DMS153 (cell line): Measurements from ENCODE around the gene NOD2.

ENCODE experiments used
- DNase-seq: peaks from one replicate; lab custom pipeline; 2025; lab: John Stamatoyannopoulos, UW

NOD2 gene

DNA sequence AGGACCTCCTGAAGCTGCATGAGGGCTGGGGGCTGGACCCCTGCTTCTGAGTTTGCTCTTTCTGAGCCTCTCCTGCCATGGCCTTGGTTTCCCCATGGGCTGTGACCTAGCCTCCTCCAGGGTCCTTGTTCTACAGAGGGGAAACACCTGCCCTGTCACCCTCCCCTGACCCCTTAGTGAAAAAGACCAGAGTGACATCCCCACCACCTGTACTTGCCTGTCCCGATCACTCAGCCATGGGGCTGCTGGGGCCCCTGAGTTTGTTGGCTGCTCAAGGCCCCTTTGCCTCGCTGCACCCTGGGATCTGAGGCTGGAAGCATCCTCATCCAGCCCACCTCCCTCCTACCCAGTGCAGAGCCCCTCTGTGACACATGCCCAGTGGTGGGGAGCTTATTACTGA lies 800 bp downstream of the NOD2 start:
- DNase-seq, result no peak

DNA sequence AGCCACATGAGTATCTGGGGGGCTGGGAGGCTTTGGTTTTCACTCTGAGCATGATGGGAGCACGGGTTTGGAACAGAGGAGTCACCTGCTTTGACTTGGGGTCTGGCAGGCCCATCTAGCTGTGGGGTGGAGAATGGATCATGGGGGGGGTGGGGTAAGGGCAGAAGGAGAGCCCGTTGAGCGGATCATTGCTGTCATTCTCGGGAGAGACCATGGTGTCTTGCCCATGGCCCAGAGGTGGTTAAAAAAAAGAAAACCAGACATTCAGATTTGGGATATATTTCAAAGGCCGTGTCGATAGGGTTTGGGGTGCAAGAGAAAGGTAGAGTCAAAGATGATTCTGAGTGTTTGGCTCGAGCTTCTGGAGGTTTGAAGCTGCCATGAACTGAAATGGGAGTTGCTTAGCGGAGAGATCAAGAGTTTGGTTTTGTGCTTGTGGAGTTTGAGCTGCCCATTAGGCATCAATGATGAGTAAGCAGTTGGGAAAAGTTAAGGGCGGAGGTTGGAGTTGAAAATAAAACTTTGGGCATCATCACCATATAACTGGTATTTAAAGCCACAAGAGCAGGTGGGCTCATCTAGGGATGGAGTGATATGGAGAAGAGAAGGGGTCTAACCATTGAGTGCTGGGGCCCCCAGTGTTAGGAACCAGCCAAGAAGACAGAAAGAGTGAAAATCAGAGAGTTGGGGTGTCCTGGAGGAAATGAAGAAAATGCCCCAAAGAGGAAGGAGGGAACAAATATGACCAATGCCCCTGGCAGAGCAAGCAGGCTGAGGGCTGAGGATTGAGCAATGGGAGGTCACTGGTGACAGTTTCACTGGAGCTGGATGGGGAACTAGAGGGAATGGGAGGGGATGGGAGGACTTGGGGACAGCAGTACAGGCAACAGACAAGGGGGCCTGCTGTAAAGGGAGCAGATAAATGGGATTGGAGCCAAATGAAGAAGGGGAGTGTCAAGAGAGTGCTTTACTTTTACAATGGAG lies 1.9 kb downstream of the NOD2 start:
- no peak for DNase-seq

DNA sequence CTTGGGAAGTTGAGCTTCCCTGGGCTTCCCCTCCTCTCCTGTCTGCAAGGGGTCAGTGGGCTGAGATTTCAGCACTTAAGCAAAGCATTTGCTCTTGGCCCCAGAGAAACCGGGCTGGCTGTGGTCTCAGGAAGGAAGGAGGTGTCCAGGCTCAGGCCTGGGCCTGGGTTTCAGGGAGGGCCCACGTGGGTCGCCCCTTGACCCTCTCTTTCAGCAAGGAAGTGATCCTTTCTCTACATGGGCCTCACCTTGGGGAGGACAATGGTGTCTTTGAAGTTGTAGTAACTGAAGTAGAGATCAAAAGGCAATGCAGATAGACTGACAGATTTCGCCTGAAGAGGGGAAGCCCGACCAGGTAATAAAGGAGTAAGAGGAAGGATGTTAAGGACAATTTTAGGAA lies 2.7 kb downstream of the NOD2 start:
- DNase-seq, result no peak

DNA sequence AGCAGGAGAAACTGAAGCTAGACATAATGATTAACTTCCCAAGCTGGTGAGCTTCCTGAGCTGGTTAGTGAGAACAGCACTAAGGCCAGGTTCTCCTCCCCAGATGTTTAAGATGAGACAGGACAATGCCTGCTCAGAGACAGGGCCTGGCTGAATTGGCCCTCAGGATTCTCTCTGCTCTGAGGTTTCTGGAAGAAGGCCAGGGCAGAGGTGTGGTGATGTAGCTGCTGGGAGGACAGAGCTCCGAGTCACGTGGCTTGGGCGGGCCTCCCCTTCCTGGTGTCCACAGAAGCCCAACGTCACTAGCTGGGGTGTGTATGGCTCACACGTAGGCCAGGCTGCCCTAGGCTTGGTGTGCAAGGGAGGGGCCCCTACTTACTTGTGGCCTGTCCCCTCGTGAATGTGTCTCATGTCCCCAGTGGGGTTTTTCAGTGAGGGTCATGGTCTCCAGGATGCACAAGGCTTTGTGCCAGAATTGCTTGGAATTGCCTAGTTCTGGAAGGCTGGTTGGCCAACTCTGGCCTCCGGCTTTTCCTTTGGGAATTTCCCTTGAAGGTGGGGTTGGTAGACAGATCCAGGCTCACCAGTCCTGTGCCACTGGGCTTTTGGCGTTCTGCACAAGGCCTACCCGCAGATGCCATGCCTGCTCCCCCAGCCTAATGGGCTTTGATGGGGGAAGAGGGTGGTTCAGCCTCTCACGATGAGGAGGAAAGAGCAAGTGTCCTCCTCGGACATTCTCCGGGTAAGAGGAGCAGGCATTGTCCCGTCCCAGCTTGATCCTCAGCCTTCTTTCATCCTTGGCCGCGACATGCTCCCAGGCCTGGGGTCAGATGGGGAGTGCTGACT lies 3.4 kb downstream of the NOD2 start:
- no peak for DNase-seq

DNA sequence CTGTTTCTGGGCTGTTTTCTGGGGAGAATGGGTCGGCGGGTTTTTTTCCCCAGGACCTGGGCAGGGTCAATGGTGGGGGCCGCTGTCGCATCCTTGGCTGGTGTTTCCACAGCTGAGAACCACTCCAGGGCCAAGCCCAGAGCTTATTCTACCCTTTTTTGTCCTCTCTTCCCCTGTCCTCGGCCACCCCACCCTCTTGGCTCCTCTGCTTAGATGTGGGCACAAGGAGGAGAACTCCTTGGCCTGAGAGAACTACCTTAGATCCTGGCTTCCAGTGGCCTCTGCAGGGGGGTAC lies 4.0 kb downstream of the NOD2 start:
- no peak for DNase-seq

DNA sequence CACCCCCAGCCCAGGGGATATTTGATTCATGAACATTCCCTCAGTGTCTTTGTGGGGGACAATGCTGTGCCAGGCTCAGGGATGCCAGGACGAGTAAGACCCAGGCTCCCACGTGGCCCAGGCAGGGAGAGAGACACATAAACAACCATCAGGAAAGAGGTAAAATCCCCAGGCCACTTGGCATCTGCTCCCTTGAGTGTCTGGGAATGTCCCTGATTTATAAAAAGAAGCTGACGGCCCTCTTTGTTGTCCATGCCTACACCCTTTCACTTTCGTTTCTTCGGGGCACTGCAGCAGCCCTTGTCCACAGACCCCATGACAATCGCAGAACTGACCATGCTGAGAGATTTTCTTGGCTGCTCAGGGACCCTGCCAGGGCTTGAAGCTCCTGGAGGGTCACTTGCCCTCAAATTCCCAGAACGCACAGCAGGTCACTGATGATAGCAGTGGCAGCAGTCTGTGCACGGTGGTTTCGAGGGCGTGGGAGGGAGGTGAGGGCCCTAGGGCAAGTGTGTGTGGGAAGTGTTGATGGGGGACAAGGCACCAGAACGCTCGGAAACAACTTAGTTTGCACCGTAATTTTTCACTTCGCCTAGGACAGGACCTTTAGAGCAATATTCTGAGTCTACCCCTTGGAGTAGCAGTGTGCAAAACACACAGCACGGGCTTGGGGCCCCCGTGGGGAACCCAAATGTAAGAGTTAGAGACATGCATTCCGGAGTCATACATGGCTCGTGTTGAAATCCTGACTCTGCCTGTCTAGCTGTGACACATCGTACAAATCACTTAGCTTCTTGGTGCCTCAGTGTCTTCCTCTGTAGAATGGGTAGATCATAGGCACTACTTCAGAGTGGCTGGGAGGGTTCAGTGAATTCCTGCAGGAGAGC lies 4.7 kb downstream of the NOD2 start:
- DNase-seq, result no peak

DNA sequence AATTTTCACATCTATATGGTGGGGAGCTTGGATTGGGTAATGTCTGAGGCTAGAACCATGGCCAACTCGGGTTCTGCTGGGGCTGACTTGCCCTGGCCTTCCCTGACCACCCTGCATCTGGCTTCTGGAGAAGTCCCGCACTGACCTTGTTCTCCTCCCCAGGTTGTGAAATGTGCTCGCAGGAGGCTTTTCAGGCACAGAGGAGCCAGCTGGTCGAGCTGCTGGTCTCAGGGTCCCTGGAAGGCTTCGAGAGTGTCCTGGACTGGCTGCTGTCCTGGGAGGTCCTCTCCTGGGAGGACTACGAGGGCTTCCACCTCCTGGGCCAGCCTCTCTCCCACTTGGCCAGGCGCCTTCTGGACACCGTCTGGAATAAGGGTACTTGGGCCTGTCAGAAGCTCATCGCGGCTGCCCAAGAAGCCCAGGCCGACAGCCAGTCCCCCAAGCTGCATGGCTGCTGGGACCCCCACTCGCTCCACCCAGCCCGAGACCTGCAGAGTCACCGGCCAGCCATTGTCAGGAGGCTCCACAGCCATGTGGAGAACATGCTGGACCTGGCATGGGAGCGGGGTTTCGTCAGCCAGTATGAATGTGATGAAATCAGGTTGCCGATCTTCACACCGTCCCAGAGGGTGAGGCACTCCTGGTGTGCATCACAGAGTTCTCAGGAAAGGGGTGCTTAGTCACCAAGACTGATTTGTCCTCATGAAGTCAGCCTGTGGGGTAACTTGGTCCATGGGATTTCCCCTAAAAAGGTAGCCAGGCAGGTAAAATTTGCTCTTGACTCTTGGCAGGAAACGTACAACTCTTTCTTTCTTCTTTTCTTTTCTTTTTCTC lies 6.1 kb downstream of the NOD2 start:
- DNase-seq, result no peak

DNA sequence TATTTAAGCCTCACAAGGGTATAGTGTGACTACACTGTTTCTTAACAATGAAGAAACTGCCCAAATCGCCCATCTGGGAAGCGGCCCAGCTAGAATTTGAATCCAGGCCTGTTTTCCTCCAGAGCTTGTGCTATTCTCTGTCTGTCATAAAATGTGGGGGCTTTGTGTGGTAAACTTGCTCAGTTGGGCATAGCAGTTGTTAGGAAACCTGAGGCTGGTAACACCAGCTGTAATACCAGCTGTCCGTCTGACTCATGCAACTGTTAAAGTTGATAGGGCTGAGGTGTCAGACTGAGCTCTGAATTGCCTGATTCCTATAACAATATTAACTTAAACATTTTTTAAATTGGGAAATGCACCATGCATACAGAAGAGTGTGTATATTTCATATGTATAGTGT lies 9.3 kb downstream of the NOD2 start:
- DNase-seq, result no peak

DNA sequence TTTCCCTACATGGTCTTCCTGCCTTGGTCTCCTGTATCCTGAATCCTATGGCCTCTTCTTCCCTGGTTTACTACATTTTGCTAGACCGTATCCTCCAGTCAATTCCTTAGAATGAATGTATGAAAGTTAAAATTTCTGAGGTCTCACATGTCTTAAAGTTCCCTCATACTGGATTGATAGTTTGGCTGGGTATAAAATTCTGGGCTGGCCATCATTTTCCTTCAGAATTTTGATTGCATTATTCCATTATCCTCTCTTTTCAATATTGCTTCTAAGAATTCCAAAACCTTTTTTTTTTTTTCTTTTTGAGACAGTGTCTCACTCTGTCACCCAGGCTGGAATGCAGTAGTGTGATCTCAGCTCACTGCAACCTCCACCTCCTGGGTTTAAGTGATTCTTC lies 10.8 kb downstream of the NOD2 start:
- DNase-seq, result no peak

DNA sequence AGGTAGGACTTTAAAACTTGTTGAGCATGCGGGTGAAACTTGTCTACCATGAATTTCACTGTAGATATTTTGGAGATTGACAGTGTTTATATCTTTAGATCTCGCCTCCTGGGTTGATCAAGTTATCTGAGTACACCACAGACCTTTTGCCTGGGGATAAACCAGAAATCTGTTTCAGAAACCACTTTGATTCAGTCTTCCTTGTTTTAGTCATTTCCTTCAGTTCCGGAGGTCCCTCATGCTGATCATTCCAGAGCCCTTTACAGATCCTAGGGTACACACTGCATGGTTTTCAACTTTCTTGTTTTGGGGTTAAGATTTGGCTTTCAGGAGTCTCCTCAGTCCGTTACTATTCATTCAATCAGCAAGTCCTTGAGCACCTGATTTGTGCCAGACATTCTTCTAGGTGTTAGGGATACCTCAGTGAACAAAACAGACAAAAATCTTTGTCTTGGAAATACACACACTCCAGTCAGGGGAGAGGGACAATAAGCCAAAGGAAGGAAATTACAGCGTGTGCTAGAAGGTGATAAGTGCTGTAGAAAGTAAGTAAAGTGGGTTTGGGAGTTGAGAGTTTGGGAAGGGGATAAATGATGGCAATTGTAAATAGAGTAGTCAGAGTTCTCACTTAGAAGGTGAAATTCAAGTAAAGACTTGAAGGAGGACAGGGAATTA lies 12.2 kb downstream of the NOD2 start:
- no peak for DNase-seq

DNA sequence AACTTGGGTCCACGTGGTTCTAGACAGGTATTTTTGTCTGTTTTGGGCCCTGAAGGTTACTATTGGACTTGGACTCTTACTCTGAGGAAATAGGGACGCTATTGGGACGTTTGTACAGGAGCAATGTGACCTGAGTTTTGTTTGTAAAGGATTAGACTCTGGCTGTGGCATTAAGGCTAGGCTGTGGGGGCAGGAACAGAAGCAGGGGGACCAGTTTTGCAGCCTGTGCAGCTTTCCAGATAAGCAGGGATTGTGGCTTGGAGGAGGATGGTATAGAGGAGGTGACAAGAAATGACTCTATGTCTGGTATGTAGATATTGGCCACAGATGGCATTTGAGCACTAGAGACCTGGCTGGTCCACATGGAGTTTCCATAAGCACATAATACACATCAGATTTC lies 12.8 kb downstream of the NOD2 start:
- DNase-seq, result no peak

DNA sequence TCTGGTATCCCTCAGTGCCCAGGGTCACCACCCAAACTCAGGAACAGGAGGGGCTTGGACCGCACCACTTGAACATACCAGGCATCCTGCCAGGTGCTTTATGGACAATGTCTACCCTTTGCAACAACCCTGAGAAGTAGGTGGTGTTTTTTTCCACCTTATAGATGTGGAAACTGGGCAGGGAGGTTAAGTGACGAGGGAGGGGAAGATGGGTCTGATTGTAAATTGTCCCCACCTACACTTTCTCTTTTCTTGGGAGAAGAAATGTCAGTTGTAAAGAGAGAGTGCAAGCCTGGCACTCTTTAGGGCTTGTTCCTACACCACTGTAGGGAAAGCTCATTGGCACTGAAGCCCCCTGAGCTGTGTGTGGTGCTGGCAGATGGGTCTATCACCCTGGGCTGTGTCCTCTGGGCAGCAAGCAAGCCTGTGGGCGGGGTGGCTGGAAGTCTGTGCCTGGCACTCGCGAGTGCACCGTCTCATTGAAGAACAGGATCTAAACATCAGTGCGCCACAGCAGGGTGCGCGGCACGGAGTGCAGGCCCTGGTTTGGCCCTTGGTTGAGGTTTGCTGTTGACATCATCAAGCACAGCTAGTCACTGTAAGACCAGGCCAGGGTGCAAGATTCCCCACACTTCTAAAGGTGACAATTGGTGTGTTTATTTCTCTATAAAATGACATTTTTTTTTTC lies 15.1 kb downstream of the NOD2 start:
- DNase-seq, result no peak

DNA sequence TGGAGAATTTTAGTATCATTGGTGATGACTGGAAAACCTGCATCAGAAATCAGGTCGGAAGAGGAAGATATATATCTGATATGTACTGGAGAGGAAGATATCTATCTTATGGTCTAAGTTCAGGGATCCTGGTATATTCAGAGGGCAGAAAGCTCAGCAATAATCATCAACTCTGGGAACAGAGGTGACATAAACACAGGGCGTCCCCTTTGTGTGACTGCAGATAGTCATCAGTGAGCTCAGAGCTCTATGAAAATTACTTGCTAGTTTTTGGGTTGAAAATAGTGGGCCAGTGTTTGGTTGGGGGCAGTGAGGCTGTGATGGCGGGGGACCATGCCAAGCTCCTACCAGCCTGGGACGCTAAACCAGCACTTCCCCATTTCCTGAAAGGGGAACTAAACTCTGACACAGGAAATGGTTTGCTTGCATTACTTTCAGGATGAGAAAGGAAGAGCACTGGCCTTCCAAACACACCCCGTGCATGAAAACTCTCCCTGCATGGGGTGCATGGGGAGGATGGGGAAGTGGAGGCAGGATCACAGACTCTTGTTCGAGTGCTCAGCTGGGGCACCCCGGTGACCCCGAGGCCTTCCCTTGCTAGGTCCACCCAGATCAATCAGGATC lies 15.8 kb downstream of the NOD2 start:
- DNase-seq, result no peak

DNA sequence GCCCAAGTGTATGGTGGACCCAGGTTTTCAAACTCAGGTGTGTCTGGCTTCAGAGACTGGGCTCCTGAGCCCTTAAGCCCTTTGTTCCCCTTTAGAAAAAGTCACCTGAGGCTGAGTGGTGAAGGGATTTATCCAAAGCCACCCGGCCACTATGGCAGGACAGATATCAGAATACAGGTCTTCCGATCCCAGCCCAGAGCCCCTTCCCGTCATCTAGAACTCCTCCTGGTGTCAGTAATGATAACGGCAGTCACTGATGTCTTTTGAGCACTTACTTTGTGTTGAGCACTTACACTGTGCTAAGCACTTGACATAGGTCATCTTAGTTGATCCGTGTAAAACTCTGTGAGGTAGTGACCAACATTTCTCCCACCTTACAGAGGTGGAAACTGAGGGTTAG lies 16.6 kb downstream of the NOD2 start:
- no peak for DNase-seq

DNA sequence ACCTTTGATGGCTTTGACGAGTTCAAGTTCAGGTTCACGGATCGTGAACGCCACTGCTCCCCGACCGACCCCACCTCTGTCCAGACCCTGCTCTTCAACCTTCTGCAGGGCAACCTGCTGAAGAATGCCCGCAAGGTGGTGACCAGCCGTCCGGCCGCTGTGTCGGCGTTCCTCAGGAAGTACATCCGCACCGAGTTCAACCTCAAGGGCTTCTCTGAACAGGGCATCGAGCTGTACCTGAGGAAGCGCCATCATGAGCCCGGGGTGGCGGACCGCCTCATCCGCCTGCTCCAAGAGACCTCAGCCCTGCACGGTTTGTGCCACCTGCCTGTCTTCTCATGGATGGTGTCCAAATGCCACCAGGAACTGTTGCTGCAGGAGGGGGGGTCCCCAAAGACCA lies 17.6 kb downstream of the NOD2 start:
- no peak for DNase-seq

DNA sequence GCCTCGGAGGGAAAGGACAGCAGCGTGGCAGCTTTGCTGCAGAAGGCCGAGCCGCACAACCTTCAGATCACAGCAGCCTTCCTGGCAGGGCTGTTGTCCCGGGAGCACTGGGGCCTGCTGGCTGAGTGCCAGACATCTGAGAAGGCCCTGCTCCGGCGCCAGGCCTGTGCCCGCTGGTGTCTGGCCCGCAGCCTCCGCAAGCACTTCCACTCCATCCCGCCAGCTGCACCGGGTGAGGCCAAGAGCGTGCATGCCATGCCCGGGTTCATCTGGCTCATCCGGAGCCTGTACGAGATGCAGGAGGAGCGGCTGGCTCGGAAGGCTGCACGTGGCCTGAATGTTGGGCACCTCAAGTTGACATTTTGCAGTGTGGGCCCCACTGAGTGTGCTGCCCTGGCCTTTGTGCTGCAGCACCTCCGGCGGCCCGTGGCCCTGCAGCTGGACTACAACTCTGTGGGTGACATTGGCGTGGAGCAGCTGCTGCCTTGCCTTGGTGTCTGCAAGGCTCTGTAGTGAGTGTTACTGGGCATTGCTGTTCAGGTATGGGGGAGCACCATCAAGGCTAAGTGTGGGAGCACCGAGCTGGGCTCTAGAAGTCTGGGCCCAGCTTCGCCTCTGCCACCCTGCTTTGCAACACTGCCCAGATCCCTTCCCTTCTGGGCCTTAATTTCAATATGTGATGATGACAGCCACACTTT lies 18.6 kb downstream of the NOD2 start:
- no peak for DNase-seq

DNA sequence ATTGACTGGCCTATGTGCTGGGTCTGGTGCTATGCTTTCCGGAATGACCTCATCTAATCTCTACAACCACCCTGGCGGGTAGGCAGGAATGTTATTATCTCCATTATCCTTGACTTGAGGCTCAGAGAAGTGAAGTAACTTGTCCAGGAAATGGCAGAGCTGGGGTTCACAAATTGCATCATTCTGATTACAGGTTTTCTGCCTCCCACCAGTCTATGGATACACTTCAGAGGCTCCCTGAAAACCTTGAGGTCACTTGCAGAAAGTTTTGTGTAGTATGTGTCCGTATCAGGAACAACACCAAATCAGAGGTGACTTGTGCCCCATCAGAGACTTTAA lies 19.1 kb downstream of the NOD2 start:
- DNase-seq, result no peak

DNA sequence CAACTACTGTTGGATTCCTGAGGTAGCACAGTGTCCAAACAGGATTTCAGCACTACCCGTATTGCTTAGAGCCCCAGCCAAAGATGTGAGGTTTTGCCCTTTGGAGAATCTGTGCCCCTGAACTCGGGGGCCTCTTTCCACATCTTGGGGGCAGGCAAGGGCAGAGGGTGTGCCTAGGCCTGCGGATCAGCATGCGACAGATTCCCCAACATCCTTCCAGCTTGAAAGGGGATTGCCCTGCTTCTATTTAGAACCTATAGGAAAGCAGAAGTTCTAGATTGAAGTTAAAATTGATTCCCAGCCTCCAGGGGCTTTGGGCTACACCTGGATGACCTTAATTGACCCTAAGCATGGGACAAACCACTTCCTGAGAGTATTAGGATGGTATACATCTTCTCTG lies 19.6 kb downstream of the NOD2 start:
- no peak for DNase-seq

DNA sequence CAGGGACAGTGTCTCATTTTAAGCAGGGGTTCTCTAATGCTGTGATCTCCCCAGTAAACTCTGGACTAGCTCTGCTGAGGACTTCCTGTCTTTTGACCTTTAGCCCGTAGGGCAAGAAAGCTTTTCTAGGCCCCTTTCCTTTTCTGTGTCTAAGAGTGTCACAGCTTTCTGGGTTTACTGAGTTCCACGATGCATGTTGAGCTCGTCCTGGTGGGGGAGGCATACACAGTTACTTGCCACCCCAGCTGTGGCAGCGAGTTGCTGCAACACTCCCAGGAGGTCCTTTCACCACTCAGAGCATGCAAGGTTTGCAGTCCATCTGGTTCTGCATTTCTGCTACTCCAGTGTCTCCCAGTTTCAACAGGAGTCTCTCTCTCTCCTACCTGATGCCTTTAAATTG lies 23.7 kb downstream of the NOD2 start:
- no peak for DNase-seq
